OCI-LY3 (cell line): Measurements from ENCODE around the gene RPS6KA2.

Experiments
- EZH2phosphoT487 ChIP-seq: fragments of 200-600 bp; shearing (Covaris generic); IDR thresholded peaks from 2 replicates; pipeline ENCODE4 v1.6.1; 2018; ENCODE audit warnings: antibody characterized with exemption, mixed run types, low read depth
- TF ChIP-seq, protein P1 (sequence below): fragments of 200-600, 300-600 bp; sonication (generic); IDR thresholded peaks from 2 replicates; pipeline ENCODE4 v1.5.1; 2014; ENCODE audit warnings: antibody characterized with exemption, low read length, low read depth

DNA sequence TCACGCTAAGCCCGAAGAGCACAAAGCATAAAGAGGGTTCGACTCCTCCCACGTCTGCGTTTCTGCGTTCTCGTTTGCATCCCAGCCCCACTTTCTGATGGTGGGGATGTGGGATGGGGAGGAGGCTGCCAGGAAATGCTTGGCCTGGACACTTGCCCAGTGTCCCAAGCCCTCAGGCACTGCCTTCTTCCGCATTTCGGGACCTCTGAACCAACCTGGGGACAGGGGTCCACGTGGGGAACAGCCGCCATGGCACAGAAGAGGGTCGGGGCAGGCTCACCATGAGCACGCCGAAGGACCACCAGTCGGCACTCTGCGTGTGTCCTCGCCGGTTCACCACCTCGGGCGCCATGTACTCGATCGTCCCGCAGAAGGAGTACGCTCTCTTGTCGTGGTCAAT, 128.8 kb downstream of the RPS6KA2 start:
- TF ChIP-seq, protein P1, sequence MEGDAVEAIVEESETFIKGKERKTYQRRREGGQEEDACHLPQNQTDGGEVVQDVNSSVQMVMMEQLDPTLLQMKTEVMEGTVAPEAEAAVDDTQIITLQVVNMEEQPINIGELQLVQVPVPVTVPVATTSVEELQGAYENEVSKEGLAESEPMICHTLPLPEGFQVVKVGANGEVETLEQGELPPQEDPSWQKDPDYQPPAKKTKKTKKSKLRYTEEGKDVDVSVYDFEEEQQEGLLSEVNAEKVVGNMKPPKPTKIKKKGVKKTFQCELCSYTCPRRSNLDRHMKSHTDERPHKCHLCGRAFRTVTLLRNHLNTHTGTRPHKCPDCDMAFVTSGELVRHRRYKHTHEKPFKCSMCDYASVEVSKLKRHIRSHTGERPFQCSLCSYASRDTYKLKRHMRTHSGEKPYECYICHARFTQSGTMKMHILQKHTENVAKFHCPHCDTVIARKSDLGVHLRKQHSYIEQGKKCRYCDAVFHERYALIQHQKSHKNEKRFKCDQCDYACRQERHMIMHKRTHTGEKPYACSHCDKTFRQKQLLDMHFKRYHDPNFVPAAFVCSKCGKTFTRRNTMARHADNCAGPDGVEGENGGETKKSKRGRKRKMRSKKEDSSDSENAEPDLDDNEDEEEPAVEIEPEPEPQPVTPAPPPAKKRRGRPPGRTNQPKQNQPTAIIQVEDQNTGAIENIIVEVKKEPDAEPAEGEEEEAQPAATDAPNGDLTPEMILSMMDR: no peak
- no peak for TF ChIP-seq EZH2phosphoT487
